WTC11 (cell line): ENCODE results near the gene HAUS5. TPM values are rescaled to one million over a fixed set of nuclear protein-coding genes. Genes with fewer than 3 reads are reported as not detected.

ENCODE experiments used
- ATAC-seq: fragments of 200-7000 bp; cut with Tn5 transposase; 2 replicates; pipeline ENCODE4 v1.10.0; 2021; ENCODE audit warnings: mild to moderate bottlenecking, moderate library complexity
- CTCF ChIA-PET: fragments of 300-600 bp; sonication (Branson Sonifier 250); formaldehyde crosslinking; loops from one replicate; lab custom pipeline; 2021; ENCODE audit warnings: antibody characterized with exemption; lab: Charles Lee
- POLR2A ChIA-PET: fragments of 350-600 bp; sonication (Branson Sonifier 250); formaldehyde crosslinking; loops from one replicate; lab custom pipeline; 2021; ENCODE audit warnings: antibody characterized with exemption; lab: Charles Lee
- DNase-seq: peaks from one replicate; pipeline ENCODE4 v3.0.0; 2021; ENCODE audit warnings: low spot score
- H3K27ac Mint-ChIP-seq: 2 replicates; pipeline ENCODE4 v1.8.0; 2021; ENCODE audit warnings: mixed read lengths
- H3K27me3 Mint-ChIP-seq: 2 replicates; pipeline ENCODE4 v1.8.0; 2021; ENCODE audit warnings: low read depth, mild to moderate bottlenecking, moderate library complexity, mixed read lengths
- H3K36me3 Mint-ChIP-seq: 2 replicates; pipeline ENCODE4 v1.8.0; 2021; ENCODE audit warnings: mixed read lengths
- H3K4me1 Mint-ChIP-seq: 2 replicates; pipeline ENCODE4 v1.8.0; 2022; ENCODE audit warnings: mixed read lengths
- H3K4me3 Mint-ChIP-seq: 2 replicates; pipeline ENCODE4 v1.8.0; 2021; ENCODE audit warnings: mild to moderate bottlenecking, moderate library complexity, mixed read lengths
- H3K9me3 Mint-ChIP-seq: 2 replicates; pipeline ENCODE4 v1.8.0; 2021; ENCODE audit warnings: mixed read lengths
- AR ChIP-seq: fragments of 250-450 bp; sonication (Bioruptor Pico); IDR thresholded peaks from 2 replicates; pipeline ENCODE4 v1.9.0; 2021; ENCODE audit warnings: mild to moderate bottlenecking
- E2F1 ChIP-seq: sonication (generic); formaldehyde crosslinking; IDR thresholded peaks from 2 replicates; pipeline ENCODE4 v1.8.0; 2022; ENCODE audit warnings: mild to moderate bottlenecking, missing genetic modification reagents
- E2F5 ChIP-seq: sonication (generic); formaldehyde crosslinking; IDR thresholded peaks from 2 replicates; pipeline ENCODE4 v1.8.1; 2022; ENCODE audit warnings: mild to moderate bottlenecking, moderate library complexity, missing genetic modification reagents
- GTF2I ChIP-seq: fragments of 250-450 bp; sonication (Bioruptor Pico); conservative IDR thresholded peaks from 2 replicates; pipeline ENCODE4 v1.4.0; 2021; ENCODE audit warnings: mild to moderate bottlenecking
- HMGA2 ChIP-seq: fragments of 250-450 bp; sonication (Bioruptor Pico); IDR thresholded peaks from 2 replicates; pipeline ENCODE4 v1.4.0; 2021; ENCODE audit warnings: mild to moderate bottlenecking, moderate library complexity
- MYBL2 ChIP-seq: sonication (generic); formaldehyde crosslinking; IDR thresholded peaks from 2 replicates; pipeline ENCODE4 v1.8.1; 2023; ENCODE audit warnings: mild to moderate bottlenecking, moderate library complexity, missing genetic modification reagents
- NFE2L1 ChIP-seq: sonication (generic); formaldehyde crosslinking; IDR thresholded peaks from 2 replicates; pipeline ENCODE4 v1.8.1; 2023; ENCODE audit warnings: missing genetic modification reagents
- NR1H2 ChIP-seq: sonication (generic); formaldehyde crosslinking; IDR thresholded peaks from 2 replicates; pipeline ENCODE4 v1.9.0; 2021; ENCODE audit warnings: mild to moderate bottlenecking, moderate library complexity, missing genetic modification reagents
- PRDM15 ChIP-seq: sonication (generic); formaldehyde crosslinking; IDR thresholded peaks from 2 replicates; pipeline ENCODE4 v1.8.0; 2022; ENCODE audit warnings: missing genetic modification reagents
- PREB ChIP-seq: sonication (generic); formaldehyde crosslinking; IDR thresholded peaks from 2 replicates; pipeline ENCODE4 v1.8.1; 2022; ENCODE audit warnings: mild to moderate bottlenecking, missing genetic modification reagents, moderate library complexity, borderline replicate concordance
- SMAD4 ChIP-seq: sonication (generic); formaldehyde crosslinking; IDR thresholded peaks from 2 replicates; pipeline ENCODE4 v1.8.0; 2022; ENCODE audit warnings: mild to moderate bottlenecking, missing genetic modification reagents
- TP53 ChIP-seq: sonication (generic); formaldehyde crosslinking; IDR thresholded peaks from 2 replicates; pipeline ENCODE4 v1.8.1; 2023; ENCODE audit warnings: mild to moderate bottlenecking, missing genetic modification reagents
- ZBTB43 ChIP-seq: sonication (generic); formaldehyde crosslinking; IDR thresholded peaks from 2 replicates; pipeline ENCODE4 v1.8.1; 2023; ENCODE audit warnings: mild to moderate bottlenecking, missing genetic modification reagents
- ZNF423 ChIP-seq: fragments of 250-450 bp; sonication (Bioruptor Pico); IDR thresholded peaks from 2 replicates; pipeline ENCODE4 v2.1.2; 2022; ENCODE audit warnings: mild to moderate bottlenecking, moderate library complexity
- ZNF425 ChIP-seq: fragments of 250-450 bp; sonication (Bioruptor Pico); conservative IDR thresholded peaks from 2 replicates; pipeline ENCODE4 v1.9.0; 2021; ENCODE audit warnings: mild to moderate bottlenecking
- ZNF532 ChIP-seq: fragments of 250-450 bp; sonication (Bioruptor Pico); IDR thresholded peaks from 2 replicates; pipeline ENCODE4 v1.9.0; 2021; ENCODE audit warnings: mild to moderate bottlenecking, borderline replicate concordance
- total RNA-seq: library from RNA; stranded (reverse); gene quantifications from 3 replicates; pipeline ENCODE4 v1.2.3, GENCODE V29; 2021

The HAUS5 gene
- total RNA-seq, 1 experiment from 2014 or later: 25.4 TPM

GRCh38 chr19:35636651-35637050, 24.1 kb downstream of the HAUS5 start:
- Mint-ChIP-seq H3K27ac (no peak overlapping the region), H3K4me3 (no peak overlapping the region), H3K36me3 (peaks cover 31% of the 10 kb centered on the region), H3K4me1 (peaks cover 17% of the 10 kb centered on the region), H3K27me3 (no peaks in the 10 kb centered on the region), H3K9me3 (no peaks in the 10 kb centered on the region)
- CTCF ChIA-PET: no interaction called here
- DNase-seq: no peak
- no peak for TF ChIP-seq GTF2I (CRISPR knock-in tag)
- TF ChIP-seq AR (CRISPR knock-in tag): no peak
- TF ChIP-seq HMGA2 (CRISPR knock-in tag): no peak
- POLR2A ChIA-PET: no interaction called here
- ATAC-seq: no peak

- ATAC-seq (no peak), DNase-seq (no peak)
- peaks cover 26% of the 10 kb centered on the region for H3K36me3 Mint-ChIP-seq
- no peaks in the 10 kb centered on the region for H3K27me3 Mint-ChIP-seq
- CTCF ChIA-PET: interaction anchor here (0.7 kb wide), 1 partner anchor 18 kb away, joined by 3 read pairs; no protein-coding TSS in a partner anchor
- no peak overlapping the region for H3K27ac Mint-ChIP-seq
- no peaks in the 10 kb centered on the region for H3K9me3 Mint-ChIP-seq
- POLR2A ChIA-PET: no interaction called here
- peaks cover 20% of the 10 kb centered on the region for H3K4me1 Mint-ChIP-seq
- no peak overlapping the region for H3K4me3 Mint-ChIP-seq
- TF ChIP-seq PREB (CRISPR knock-in tag) (no peak), E2F1 (CRISPR knock-in tag) (no peak), TP53 (CRISPR knock-in tag) (no peak), MYBL2 (CRISPR knock-in tag) (no peak), NR1H2 (no peak), SMAD4 (CRISPR knock-in tag) (no peak), NFE2L1 (no peak), ZNF423 (CRISPR knock-in tag) (no peak), ZNF425 (CRISPR knock-in tag) (no peak), PRDM15 (no peak), ZBTB43 (no peak), E2F5 (no peak), ZNF532 (no peak)
Observed at GRCh38 chr19:35637165-35637564, 24.6 kb downstream of the HAUS5 start.
